ENCODE results near the gene TRIM29.

Gene TRIM29

GRCh38 chr11:120137187-120137610 lies 714 bp downstream of the TRIM29 start:
- DNase-seq: no peak

DNA sequence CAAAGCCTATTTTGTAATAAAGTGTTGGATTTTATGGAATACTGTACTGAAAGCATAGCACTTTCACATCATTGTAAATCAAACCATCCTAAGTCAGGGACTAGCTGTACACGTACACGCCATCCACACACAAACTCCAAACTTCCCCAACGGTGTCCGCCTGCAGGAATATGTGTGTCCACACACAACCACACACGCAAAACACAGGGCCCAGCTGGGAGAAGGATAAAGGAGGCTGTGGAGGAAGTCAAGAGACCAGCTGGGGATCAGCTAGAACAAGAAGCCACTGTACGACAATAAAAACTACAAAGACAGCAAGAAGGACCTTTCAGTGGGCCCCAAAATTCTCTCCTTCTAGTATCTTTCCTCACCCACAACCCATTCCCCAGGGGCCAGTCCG lies 1.6 kb downstream of the TRIM29 start:
- no peak for DNase-seq

GRCh38 chr11:120135838-120136237 lies 2.1 kb downstream of the TRIM29 start:
- DNase-seq: no peak

DNA sequence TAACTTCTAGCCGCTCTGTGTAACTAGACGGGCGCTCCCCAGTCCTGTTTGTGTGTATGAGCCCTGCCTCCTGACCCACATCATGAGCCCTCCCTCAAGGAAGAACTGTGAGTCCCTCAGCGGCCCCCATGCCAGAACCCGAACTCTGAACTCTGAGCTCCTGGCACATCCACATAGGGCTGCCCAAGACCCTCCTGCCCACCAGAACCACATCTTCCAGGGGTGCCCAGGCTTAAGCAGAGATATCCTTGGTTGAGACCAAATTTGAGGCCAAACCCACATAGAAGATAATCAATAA lies 3.0 kb downstream of the TRIM29 start:
- DNase-seq: no peak

- no peak for DNase-seq
Observed at GRCh38 chr11:120134106-120134930, 3.6 kb downstream of the TRIM29 start.

DNA sequence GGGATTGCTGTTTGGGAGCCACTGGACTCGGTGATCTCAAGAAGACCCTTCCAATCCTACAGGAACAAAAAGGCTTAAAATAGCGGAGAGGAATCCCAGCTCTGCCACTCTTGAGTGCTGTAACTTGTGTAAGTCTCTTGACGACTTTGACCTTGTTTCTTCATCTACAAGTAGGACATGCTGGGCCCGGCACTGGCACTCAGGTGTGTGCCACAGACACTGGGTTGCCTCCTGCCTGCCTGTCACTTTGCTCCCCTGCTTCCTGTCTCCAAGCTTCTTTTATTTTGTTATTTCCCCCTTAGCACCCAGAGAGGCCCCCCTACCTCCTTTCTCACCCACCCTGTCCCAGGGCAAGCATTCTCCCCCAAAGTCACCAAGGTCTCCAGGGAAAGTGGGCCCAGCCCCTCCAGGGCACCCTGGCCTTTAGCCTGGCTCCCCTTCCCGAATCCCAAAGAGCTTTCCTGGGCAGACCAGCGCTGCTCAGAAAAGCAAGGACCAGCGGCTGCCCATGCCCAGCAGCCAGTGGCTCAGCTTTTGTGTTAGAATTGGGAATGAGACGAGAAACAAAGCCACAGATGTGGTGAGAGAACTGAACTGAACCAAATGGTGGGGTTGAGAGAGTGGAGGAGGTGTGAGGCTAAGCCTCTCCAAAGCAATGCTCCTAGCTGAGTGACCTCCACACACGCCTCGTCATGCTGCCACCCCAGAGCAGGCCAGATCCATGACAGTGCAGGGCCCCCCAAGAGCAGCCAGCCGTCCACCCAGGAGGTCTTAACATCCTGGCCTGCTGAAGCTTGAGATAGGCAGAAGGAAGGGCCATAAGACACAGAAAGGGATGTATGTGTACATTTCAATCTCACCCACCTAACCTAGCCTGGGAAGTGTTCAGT lies 4.5 kb downstream of the TRIM29 start:
- no peak for DNase-seq

GRCh38 chr11:120132645-120133185 lies 5.2 kb downstream of the TRIM29 start:
- DNase-seq: no peak

- DNase-seq: no peak
Observed at GRCh38 chr11:120131941-120132644, 5.8 kb downstream of the TRIM29 start.

- no peak for DNase-seq
Observed at GRCh38 chr11:120130991-120131760, 6.7 kb downstream of the TRIM29 start.

DNA sequence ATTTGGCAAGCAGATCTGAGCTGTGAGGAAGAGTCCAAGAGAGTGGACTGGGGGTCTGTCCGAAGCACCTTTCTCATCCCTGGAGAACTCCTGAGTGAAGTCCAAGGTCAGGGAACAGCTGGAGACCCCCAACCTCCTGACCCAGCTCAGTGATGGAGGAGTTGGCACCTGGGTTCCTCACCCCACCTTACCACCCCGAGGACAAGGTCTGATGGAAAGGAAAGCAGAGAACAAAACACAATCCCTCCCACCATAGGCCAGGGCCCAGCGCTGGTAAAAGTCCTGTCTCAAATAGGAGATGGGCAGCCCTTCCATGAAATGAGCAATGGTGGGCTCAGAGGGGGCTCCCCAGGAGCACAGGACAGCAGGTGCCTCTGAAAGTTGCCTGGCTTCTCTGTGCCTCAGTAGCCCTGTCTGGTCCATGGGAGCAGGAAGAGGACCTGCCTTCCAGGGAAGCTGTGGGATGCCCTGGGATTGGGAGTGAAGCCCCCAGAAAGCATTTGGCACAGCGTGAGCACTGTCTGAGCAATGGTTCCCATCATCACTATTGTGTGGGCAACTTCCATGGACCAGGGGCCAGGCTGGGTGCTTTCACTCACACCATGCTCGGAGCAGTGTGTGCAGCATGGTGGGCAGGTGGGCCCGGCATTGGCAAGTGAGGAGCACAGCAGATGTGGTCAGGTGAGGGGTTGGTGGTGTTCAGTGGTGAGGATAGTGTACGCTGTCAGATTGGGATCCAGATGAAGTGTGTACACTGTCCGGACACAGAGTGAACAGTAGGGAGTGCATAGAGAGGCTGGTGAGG lies 7.5 kb downstream of the TRIM29 start:
- no peak for DNase-seq

- DNase-seq: no peak
Observed at GRCh38 chr11:120129570-120129969, 8.3 kb downstream of the TRIM29 start.

GRCh38 chr11:120128392-120129119 lies 9.4 kb downstream of the TRIM29 start:
- no peak for DNase-seq

DNA sequence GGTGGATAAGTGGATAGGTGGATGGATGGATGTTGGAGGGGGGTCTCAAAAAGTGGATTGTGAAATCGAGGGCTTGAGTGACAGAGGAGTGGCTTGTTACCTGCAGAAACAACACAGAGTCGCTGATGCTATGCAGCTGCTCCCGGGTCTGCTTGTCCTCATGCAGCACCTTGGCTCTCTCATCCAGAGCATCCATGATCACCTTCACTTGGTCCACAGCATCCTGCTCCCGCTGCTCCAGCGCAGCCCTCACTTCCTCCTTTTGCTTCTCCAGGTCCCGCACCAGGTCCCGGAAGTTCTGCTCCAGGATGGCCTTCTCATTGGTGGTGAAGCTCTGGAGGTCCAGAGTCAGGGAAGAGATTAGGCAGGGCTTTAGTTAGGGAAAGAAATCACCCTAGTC lies 10.7 kb downstream of the TRIM29 start:
- DNase-seq: no peak

- no peak for DNase-seq
Observed at GRCh38 chr11:120126620-120127019, 11.3 kb downstream of the TRIM29 start.

- no peak for DNase-seq
Observed at GRCh38 chr11:120125509-120125908, 12.4 kb downstream of the TRIM29 start.

- peak; percentile 23 for DNase-seq
Observed at GRCh38 chr11:120125024-120125423, 12.9 kb downstream of the TRIM29 start.

DNA sequence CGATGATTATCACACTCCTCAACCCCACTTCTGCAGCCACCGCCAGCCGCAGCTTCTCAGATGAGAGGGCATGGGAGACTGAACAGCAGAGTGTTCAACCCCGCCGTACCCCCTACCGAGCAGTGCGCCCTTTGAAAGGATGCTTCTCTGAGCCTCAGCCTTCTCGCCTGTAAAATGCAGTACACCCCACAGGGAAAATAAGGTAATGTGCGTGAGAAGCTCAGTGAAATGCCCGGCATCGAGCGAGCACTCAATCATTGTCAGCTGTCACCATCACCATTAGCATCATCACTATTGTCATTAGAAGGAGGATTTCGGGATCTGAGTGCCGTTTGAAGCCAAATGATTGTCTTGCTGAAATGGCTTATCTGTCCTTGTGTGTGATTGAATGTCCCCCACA lies 13.6 kb downstream of the TRIM29 start:
- DNase-seq: no peak

GRCh38 chr11:120123946-120124345 lies 14.0 kb downstream of the TRIM29 start:
- no peak for DNase-seq

- DNase-seq: no peak
Observed at GRCh38 chr11:120122924-120123683, 14.8 kb downstream of the TRIM29 start.

GRCh38 chr11:120121914-120122473 lies 15.9 kb downstream of the TRIM29 start:
- no peak for DNase-seq

Data from fibroblast of skin of right biceps (primary cell).